Cardiac fibroblast (primary cell): ENCODE measurements around the gene PDIK1L.
A peak's percentile ranks its signal among the peaks of the same experiment; 100 is the strongest.

Experiments used
- DNase-seq, 2 donors: peaks; one replicate each; pipeline versions ENCODE4 v3.0.0 to v3.0.0-alpha.2; 2010; ENCODE audit warnings: low read depth in 2 of 2
- H3K4me3 ChIP-seq, 2 donors: replicated peaks in 1 of 2; 1 replicate in 1 of 2; 2 replicates in 1 of 2; pipeline ENCODE4 v1.5.1; 2011; ENCODE audit warnings: low read depth in 2 of 2, low read length in 2 of 2, mild to moderate bottlenecking in 2 of 2, moderate library complexity in 1 of 2
- TF ChIP-seq, protein P1 (sequence below): IDR thresholded peaks from one replicate; pipeline ENCODE4 v1.5.1; 2011; ENCODE audit warnings: low read depth, mild to moderate bottlenecking, low read length, inconsistent platforms

Gene PDIK1L

DNA sequence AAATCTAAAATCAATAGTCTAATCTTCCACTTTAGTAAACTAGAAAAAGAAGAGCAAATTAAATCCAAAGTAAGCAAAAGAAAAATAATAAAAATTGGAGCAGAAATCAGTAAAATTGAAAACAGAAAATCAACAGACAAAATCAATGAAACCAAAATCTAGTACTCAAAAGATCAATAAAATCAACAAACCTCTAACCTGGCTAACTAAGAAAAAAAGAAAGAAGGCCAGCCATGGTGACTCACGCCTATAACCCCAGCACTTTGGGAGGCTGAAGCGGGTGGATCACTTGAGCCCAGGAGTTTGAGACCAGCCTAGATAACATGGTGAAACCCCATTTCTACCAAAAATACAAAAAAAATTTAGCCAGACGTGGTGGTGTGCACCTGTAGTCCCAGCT, 22.8 kb downstream of the PDIK1L start:
- H3K4me3 ChIP-seq, result no peak overlapping the region
- TF ChIP-seq, protein P1, sequence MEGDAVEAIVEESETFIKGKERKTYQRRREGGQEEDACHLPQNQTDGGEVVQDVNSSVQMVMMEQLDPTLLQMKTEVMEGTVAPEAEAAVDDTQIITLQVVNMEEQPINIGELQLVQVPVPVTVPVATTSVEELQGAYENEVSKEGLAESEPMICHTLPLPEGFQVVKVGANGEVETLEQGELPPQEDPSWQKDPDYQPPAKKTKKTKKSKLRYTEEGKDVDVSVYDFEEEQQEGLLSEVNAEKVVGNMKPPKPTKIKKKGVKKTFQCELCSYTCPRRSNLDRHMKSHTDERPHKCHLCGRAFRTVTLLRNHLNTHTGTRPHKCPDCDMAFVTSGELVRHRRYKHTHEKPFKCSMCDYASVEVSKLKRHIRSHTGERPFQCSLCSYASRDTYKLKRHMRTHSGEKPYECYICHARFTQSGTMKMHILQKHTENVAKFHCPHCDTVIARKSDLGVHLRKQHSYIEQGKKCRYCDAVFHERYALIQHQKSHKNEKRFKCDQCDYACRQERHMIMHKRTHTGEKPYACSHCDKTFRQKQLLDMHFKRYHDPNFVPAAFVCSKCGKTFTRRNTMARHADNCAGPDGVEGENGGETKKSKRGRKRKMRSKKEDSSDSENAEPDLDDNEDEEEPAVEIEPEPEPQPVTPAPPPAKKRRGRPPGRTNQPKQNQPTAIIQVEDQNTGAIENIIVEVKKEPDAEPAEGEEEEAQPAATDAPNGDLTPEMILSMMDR, result no peak
- DNase-seq, result no peak

DNA sequence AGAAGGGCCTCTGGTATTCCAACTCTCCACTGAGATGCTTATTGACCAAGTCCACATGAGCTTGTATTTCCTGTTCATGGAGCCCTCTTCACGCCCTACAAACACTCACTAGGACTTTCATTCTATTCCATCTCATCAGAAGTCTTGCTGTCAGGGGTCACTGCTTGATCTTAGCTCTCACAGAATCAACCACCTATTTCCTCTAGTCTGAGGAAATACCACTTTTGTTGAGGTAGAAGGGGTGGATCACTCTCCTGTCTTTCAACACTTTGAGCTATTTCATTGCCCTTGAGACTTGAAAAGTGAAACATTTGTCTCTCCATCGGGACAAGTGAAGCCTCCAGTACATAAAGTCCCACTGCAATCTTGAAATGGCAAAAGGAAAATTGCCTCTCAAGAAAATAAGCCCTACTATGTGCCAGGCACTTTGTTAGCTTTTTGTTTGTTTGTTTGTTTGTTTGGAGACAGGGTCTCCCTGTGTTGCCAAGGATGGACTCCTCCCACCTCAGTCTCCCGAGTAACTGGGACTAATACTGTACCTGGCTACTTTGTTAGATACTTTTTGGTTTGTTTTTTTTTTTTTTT, 27.4 kb downstream of the PDIK1L start:
- no peak overlapping the region for H3K4me3 ChIP-seq
- DNase-seq, result no peak
- TF ChIP-seq, protein P1, result no peak

DNA sequence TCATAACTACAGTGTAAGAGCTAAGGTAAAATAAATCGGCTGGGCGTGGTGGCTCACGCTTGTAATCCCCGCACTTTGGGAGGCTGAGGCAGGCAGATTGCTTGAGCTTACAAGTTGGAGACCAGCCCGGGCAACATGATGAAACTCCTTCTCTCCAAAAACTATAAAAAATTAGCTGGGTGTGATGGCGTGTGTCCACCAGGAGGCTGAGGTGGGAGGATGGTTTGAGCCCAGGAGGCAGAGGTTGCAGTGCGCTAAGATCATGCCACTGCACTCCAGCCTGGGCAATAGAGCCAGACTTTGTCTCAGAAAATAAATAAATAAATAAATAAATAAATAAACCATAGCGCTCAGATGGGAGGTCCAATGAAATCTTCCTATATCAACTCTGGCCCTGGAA, 30.5 kb downstream of the PDIK1L start:
- H3K4me3 ChIP-seq, result no peak overlapping the region
- no peak for DNase-seq
- TF ChIP-seq, protein P1, result no peak

DNA sequence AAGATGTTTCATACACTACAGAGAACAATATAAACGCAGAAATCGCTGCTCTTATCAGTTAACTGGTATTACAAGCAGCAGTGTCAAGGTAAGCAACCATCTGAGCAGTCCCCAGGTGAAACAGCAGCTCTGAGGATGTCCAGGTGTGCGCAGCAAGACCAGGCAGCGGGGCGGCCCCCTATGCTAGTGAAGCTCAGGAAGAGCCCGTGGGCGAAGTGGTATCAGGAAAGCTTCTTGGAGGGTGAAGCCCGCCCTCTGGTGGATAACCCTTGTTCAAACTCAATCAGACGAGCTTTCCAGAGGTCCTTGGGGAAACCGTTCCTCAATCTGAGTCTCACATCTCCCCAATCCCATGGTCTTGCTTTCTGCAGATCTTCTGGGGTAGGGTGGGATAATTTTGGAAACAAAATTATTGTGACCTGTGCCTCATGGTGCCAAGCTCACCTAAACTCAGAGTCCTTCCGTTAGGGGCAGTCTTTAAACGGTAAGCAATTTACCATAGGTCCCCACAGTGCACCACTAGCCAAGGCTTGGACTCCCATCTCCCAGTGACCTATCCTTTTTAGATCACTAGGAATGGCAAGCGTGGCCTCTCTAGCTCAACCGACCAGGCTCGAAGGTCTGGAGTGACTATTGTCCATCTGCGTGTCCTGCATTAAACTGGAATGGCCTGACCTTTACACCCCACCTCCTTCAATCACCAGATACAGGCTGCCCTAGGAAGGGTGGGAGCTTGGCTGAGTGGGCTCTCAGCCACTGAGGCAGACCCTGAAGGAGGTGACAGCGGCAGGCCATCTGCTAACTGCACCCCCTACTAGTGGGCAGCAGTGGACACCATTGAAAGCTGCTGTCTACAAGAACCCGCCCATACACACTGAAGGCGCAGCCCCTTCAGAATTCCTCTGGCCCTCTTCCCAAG, 33.7 kb downstream of the PDIK1L start:
- TF ChIP-seq, protein P1, result peak; percentile 71
- DNase-seq, result peak; percentile 88 to 89
- H3K4me3 ChIP-seq, result no peak overlapping the region

- TF ChIP-seq, protein P1, result no peak
- no peak for DNase-seq
Observed at GRCh38 chr1:26145960-26146294, 34.3 kb downstream of the PDIK1L start.

DNA sequence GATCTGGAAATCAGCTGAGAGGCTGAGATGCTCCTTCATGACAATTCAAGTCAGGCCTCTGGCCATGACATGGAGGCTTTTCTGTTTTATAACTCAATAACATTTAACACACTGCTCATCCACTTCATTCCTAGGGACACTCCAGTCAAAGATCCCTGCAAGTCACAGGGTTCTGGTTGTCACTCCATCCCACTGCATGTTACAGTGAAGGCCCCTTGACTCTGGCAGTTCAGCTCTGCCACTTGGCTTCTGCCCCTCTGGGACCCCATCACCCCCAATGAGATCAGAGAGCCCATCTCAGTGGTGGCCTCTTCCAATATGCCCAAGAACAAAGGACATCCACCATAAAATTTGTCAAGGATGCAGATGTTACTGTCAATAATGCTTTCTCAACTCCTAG, 37.3 kb downstream of the PDIK1L start:
- no peak overlapping the region for H3K4me3 ChIP-seq
- no peak for DNase-seq
- TF ChIP-seq, protein P1, result no peak

More at GRCh38 chr1:26145960-26146294, 34.3 kb downstream of the PDIK1L start:
- H3K4me3 ChIP-seq, result no peak overlapping the region
